ENCODE measurements around the gene GGN. TPM values are rescaled to one million over a fixed set of nuclear protein-coding genes. Genes with fewer than 3 reads are reported as not detected.

Gene GGN
- polyA plus RNA-seq, 4 donors = 0.27 to 1.5 (median 0.69) TPM

DNA sequence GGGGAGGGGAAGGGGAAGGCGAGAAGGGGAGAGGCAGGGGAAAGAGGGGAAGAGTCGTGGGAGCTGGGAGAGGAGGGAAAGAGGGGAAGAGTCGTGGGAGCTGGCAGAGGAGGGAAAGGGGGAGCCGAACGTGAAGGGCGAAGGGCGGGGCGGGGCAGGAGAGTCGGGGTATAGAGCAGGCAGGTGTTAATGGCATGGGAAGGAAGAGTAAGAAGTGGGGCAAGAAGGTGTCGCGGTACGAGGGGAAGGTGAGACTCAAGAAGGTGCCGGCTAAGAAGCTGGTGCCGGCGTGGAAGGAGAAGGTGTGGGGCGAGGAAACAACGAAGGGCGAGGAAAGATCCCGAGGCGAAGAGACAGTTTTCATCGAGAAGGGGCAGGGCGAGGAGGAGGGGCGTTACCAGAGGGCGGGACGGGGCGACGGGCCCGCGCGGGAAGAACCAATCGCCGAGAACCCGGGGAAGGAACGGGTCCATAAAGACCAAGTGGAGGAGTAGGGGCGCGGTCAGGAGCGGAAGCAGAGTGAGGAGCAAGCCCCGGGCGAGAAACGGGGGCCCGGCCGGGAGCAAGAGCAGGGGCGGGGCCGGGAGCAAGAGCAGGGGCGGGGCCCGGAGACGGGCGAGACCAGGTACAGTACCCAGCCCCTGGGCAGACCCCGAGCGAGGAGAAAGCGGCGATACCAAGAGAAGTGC is 51.7 kb downstream of the GGN start:
- peak; percentile 69 to 87 (median 76) for DNase-seq (ENCODE audit: low read depth in 4 of 4, low spot score in 2 of 4)

Other genes with a start within 250 kb of the GGN start
- 1 to 10 TPM; 1.3 to 2.2 (median 1.8) TPM for gene DPF1, start 163.8 kb downstream of the GGN start, polyA plus RNA-seq (ENCODE audit: insufficient read length in 4 of 4)
- gene PPP1R14A, start 131.7 kb downstream of the GGN start, polyA plus RNA-seq (ENCODE audit: insufficient read length in 4 of 4) = 10 to 100 TPM in 1 of 4 donors, 1 to 10 TPM in 3; 6.9 to 15.0 (median 8.3) TPM
- 100 to 1,000 TPM; 308 to 375 (median 337) TPM for gene SPINT2, start 123.5 kb downstream of the GGN start, polyA plus RNA-seq (ENCODE audit: insufficient read length in 4 of 4)
- gene C19orf33, start 83.8 kb downstream of the GGN start, polyA plus RNA-seq (ENCODE audit: insufficient read length in 4 of 4) = 10 to 100 TPM in 3 of 4 donors, 1 to 10 TPM in 1; 6.9 to 15.2 (median 12.2) TPM
- 10 to 100 TPM; 28.5 to 45.4 (median 38.1) TPM for gene YIF1B, start 72.1 kb downstream of the GGN start, polyA plus RNA-seq (ENCODE audit: insufficient read length in 4 of 4)
- gene KCNK6, start 68.2 kb downstream of the GGN start, polyA plus RNA-seq (ENCODE audit: insufficient read length in 4 of 4) = 1 to 10 TPM; 3.2 to 4.1 (median 3.6) TPM
- gene CATSPERG, start 52.2 kb downstream of the GGN start, polyA plus RNA-seq (ENCODE audit: insufficient read length in 4 of 4) = 10 to 100 TPM in 2 of 4 donors, 1 to 10 TPM in 2; 4.6 to 12.3 (median 8.3) TPM
- 100 to 1,000 TPM; 150 to 193 (median 165) TPM for gene PSMD8, start 13.5 kb downstream of the GGN start, polyA plus RNA-seq (ENCODE audit: insufficient read length in 4 of 4)
- 1 to 10 TPM in 3 of 4 donors, under 1 TPM in 1; 0.78 to 1.5 (median 1.2) TPM for gene SPRED3, start 663 bp upstream of the GGN start, polyA plus RNA-seq (ENCODE audit: insufficient read length in 4 of 4)
- 10 to 100 TPM; 12.2 to 20.2 (median 18.6) TPM for gene FAM98C, start 15.1 kb upstream of the GGN start, polyA plus RNA-seq (ENCODE audit: insufficient read length in 4 of 4)
- gene RASGRP4, start 38.2 kb upstream of the GGN start, polyA plus RNA-seq (ENCODE audit: insufficient read length in 4 of 4) = 1 to 10 TPM in 1 of 4 donors, under 1 TPM in 3; 0.72 to 1.4 (median 0.82) TPM
- gene RYR1, start 45.7 kb upstream of the GGN start, polyA plus RNA-seq (ENCODE audit: insufficient read length in 4 of 4) = 1 to 10 TPM; 4.2 to 7.2 (median 5.1) TPM
- 1 to 10 TPM; 2.1 to 5.0 (median 3.4) TPM for gene MAP4K1, start 229.9 kb upstream of the GGN start, polyA plus RNA-seq (ENCODE audit: insufficient read length in 4 of 4)
- 100 to 1,000 TPM; 330 to 352 (median 340) TPM for gene EIF3K, start 231.2 kb upstream of the GGN start, polyA plus RNA-seq (ENCODE audit: insufficient read length in 4 of 4)

All from left renal cortex interstitium (tissue), 4 donors.